HG02759 (cell line): Measurements from ENCODE around the gene ABCB10.
A peak's percentile ranks its signal among the peaks of the same experiment; 100 is the strongest.
"Not testable (repeated sequence)": the region's sequence is repeated elsewhere in the genome, so short reads cannot be mapped to it uniquely, and the experiment has no call there.

Experiments used
- ATAC-seq: cut with Tn5 transposase; IDR thresholded peaks from one replicate; pipeline ENCODE4 v1.9.1; 2021; ENCODE audit warnings: mild to moderate bottlenecking, moderate library complexity; ENCODE audit not compliant: unreplicated experiment

ABCB10 gene

DNA sequence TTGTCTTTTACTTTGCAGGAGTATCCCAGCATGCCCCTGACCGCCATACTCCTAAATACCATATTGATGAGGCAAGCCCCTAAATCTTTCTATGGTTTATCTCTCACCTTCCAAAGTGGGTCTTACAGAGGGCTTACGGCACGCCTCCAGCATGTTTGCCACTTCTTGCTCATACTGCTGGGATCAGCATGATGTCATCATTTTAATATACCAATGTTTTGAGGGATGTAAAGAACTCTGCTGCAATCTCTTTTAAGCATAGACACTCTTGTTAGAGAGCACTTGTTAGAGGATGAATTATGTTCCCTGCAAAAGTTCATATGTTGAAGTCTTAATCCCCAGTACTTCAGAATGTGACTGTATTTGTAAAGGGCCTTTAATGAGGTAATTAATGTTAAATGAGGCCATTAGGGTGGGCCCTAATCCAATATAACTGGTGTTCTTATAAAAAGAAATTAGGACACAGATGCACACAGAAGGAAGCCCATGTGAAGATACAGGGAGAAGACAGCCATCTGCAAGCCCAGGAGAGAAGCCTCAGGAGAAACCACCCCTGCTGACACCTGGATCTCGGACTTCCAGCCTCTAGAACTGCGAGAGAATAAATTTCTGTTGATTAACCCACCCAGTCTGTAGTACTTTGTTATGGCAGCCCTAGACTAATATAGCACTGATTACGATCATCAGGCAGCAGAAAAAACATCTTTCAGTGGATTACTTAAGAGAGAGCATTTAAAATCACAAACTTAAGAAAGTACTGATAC lies 16.4 kb upstream of the ABCB10 start:
- no peak for ATAC-seq

DNA sequence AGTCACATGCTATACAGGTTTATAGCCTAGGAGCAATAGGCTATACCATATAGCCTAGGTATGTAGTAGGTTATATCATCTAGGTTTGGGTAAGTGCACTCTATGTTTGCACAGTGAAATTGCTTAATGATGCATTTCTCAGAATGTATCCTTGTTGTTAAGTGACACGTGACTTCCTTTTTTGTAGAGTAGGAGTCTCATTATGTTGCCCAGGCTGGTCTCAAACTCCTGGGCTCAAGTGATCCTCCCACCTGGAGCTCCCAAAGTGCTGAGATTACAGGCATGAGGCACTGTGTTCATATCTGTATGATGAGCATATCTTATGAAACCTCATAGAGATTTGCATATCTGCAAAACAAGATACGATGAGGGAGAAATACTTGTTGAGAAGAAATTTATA lies 13.8 kb upstream of the ABCB10 start:
- ATAC-seq, result no peak

DNA sequence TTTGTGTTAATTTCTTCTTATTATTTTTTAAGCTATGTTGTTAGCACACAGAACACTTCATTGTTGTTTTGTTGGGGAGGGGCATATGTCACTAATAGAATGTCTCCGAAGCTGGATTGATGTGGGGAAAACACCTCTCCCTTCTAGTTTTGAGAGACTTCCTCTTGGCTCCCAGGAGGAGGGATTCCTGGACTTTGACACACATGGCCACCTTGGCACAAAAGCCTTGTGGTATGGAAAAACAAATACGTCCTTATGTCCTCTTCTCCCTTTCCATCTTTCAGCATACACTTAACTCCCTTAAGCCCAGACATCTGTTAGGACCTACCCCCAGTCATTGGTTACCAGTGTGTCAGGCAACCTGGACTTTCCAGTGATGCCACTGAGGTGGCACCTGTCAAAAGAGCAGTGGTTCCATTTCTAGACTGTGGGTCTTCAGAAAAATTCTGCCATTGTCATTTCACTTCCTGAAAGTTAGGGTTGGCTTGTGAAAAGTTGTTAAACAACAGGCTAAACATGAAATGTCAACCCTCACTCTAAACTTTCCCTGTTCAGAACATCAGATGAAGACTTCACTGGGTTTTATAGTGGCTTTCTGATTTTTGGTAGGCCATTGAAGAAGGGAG lies 12.5 kb upstream of the ABCB10 start:
- ATAC-seq, result no peak

DNA sequence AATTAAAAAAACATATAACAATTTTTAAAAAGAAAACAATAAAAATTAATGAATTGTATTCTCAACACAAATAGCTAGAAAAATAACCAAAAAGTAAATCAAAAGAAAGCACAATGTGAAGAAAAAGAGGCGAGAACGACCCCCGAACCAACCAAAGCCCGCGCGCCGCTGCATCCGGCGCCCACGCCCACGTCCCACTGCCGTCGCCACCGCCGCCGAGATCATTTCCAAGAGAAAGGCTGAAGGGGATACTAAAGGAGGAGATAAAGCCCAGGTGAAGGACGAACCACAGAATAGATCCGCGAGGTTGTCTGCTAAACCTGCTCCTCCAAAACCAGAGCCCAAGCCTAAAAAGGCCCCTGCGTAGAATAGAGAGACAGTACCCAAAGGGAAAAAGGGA lies 11.8 kb upstream of the ABCB10 start:
- no peak for ATAC-seq

DNA sequence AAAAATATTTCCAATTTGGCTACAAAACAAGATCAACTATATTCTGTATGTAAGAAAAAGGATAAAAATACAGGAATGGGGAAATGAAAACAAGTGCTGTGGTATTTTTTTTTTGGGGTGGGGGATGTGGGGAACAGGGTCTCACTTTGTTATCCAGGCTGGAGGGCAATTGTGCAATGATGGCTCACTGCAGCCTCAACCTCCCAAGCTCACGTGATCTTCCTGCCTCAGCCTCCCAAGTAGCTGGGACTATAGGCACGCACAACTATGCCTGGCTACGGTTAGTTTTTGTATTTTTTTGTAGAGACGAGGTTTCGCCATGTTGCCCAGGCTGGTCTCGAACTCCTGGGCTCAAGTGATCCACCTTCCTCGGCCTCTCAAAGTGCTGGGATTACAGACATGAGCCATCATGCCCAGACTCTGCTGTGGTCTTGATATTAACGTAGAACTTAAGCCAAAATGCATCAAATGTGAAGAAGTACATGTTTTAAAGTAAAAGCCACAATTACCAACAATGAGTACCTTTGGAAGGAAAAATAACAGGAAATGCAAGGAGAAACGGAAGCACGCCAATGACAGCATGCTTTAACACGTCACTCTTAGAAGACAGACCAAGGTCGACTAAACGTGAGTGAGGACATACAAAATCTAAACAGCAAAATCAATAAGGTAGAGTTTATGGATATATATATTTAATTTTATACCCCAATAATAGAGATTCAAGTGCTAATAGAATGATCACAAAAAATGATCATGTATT lies 8.8 kb upstream of the ABCB10 start:
- no peak for ATAC-seq

DNA sequence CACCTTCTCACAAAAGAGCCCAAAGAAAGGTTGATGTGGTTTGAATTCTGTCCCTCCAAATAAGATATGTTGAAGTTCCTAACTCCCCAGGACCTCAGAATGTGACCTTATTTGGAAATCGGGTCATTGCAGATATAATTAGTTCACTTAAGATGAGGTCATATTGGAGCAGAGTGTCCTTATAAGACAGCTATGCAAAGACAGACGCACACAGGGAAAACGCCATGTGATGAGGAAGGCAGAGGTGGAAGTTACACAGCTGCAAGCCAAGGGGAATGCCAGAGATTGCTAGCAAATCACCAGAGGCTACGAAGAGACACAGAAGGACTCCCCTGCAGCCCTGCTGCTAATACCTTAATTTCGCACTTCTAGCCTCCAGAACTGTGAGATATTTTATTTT lies 5.2 kb upstream of the ABCB10 start:
- ATAC-seq, result no peak

DNA sequence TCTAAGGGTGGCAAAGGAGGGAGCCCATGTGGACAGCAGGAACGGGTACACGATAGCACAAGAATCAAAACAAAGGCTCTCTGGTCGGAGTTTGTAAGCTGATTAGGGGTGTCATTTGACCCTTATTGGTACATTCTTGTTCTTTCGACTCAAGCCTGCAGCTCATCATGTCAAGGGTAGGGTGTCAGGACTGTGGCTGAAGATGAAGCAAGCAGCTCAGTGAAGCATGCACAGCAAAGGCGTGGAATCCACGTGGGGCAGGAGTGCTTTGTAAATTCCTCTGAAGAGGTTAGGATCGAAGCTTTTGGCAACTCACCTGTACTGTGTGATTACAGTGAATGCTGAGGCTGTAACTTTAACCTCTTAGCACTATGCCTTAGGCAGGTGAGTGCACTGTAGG lies 4.7 kb upstream of the ABCB10 start:
- no peak for ATAC-seq

DNA sequence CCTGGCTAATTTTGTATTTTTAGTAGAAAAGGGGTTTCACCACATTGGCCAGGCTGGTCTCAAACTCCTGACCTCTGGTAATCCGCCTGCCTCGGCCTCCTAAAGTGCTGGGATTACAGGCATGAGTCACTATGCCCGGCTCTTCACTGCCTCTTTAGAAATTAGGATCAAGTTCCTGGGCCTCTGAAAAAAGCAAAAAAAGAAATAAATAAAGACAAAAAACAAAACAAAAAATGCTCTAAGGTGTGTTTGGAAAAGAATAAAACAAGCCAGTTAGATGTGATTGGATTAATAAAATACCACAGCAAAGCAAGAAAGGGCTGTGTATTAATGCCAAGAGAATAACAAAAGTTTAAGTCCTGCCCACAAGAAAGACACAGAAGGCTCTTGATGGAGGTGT lies 4.2 kb upstream of the ABCB10 start:
- no peak for ATAC-seq

DNA sequence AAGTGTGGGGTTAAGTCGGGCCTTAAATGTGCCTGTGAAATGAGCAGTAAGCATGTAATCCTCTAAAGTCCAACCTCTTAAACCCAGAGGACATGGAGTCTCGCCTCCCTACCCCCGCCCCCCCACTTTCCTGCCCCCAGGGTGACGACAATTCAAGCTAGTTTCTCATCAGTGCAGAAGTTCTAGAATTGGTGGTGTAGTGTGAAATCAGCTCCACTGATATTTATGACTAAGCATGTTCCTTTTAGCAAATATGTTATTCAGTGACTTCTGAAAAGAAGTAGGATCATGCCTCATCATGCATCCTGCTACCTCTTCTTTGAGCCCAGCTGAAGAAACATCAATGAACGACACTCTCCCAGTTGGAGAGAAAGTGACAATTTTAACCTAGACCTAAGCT lies 2.6 kb upstream of the ABCB10 start:
- ATAC-seq, result no peak

DNA sequence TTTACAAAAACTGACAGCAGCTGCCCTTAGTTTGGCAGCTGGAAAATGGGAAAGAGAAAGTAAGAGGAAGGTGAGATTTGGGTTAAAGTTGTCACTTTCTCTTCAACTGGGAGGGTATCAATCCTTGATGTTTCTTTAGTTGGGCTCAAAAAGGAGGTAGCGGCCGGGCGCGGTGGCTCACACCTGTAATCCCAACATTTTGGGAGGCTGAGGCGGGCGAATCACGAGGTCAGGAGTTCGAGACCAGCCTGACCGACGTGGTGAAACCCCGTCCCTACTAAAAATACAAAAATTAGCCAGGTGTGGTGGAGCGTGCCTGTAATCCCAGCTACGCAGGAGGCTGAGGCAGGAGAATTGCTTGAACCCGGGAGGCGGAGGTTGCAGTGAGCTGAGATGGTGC lies 1.6 kb upstream of the ABCB10 start:
- ATAC-seq, result not testable (repeated sequence)

DNA sequence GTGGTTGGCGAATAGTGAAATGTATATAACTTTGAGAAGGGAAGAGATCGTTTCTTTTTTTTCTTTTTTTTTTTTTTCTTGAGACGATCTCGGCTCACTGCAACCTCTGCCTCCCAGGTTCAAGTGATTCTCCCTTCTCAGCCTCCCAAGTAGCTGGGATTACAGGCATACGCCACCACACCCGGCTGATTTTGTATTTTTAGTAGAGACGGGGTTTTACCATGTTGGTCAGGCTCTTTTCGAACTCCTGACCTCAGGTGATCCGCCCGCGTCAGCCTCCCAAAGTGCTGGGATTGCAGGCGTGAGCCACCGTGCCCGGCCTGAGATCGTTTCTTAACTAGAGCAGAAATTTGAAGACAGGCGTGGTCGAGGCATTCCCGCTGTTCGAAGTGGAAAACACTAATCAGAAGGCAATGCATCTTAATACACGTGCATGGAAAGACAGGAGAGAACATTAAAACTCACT lies 862 bp upstream of the ABCB10 start:
- ATAC-seq, result not testable (repeated sequence)

DNA sequence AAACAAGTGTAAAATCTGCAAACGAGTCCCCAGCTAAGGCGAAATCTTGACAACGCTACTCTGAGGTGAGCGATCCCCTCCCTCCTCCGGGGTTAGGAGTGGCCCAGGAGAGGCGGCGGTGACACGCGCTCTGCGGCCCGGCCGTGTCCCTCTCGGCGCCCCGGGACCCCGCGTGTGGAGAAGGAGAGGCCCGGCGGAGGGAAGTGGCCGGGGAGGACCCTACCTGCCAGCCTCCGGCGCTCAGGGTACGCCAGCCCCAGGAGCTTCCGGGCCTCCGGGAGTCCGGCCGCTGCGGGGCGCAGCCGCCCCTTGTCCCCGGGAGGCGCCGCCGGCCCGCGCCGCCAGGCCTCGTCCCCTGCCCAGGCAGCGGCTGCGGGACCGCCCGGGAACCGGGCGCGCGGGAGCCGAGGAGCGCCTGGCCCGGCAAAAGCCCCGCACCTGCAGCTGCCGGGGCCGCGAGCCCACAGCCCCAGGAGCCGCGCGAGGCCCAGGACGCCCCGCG lies 543 bp downstream of the ABCB10 start:
- peak; percentile 34 for ATAC-seq

DNA sequence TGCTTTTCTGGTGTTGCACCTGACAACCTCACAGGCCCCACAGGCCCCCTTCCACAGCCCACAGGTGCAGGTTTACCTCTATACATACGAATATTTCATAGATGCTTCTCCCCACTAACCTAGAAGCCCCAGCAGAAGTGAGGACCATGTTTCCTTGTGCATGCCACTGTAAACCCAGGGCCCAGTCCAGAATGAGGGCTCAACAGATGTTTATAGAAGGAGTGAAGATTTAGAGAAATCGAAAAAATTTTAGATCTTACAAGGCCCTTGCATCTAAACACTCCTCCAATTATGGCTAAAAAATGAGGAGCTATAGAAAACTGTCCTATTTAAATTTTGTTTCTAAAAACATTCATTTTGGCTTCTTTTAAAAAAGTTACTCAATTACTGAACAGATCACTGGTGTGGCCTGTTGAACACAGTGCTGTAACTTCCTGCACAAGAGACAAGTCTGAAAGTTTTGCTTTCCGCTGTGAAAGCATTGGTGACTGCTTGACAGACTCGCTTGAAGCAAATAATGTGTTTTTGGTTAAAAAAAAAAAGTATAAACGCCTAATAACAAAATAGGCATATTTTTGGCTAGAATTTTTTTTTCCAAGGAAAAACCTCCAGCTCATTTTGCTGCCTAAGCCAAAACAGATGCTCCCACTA lies 1.2 kb downstream of the ABCB10 start:
- no peak for ATAC-seq

DNA sequence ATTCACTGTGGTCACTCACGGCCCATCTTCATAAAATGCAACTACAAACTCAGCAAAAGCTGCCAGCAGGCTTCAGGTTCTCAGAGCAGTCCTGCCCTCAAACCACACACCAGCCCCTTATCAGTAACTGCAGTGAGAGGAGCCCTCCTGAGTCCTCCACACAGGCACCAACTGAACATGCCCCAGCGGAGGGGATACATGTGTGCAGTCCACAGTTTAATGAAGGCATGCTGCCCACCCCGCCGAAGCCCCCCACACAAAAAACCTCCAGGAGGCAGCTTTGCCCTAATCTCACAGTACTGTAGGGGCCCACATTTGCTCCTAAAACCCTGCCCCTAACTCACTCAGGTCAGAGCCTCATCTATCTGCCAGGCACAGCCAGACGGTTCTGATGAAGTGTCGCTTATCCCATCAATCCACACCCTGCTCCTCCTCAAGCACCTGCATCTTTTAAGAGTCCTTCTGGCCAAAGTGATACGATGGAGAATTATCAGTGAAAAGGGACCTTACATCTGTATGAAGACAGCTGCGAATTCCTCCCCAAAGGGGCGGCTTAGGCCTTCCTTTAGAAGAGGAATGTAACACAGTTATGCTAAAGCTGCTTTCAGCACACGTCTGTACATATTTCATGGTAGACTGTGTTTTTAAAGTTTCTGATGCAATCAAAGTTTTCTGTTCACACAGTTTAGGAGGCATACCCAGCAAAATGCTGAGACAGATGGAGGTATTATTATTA lies 3.5 kb downstream of the ABCB10 start:
- ATAC-seq, result no peak

DNA sequence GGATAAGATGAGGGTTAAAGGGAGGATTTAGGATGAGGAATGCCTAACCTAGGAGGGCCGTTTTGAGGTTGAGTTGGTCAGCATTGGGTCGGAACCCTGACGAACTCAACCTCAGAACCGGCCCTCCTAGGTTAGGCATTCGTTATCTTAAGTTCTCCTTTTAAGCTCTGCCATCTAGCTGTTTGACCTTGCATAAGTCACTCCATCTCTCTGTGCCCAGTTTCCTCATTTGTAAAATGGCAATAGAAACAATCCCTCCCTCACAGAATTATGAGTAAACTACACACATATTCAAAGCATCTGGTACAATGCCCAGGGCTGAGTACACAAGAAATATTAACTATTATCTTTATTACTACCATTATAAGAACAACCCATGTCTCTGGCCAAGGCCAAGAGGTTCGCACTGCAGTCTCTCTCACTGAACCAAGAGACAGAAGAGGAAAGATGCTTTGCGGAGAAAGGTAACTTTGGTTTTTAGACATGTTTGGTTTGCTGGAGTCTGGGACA lies 4.8 kb downstream of the ABCB10 start:
- no peak for ATAC-seq

DNA sequence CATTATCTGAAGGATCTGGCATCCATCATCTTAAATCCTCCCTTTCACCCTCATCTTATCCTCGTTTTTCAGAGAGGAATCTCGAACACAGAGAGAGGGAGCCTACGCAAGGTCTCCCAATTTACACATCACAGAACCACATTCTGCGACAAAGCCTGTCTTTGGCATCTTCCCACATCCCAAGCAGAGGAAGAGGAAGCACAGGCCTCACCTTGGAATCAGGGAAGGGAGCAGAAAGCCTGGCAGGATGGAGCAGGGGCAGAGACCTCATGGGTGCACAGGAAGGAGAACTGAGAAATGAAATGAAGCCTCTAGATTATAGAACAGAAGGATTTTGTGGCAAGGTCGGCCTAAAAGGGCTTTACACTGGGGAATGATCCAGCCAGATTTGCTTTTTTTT lies 5.8 kb downstream of the ABCB10 start:
- ATAC-seq, result no peak

DNA sequence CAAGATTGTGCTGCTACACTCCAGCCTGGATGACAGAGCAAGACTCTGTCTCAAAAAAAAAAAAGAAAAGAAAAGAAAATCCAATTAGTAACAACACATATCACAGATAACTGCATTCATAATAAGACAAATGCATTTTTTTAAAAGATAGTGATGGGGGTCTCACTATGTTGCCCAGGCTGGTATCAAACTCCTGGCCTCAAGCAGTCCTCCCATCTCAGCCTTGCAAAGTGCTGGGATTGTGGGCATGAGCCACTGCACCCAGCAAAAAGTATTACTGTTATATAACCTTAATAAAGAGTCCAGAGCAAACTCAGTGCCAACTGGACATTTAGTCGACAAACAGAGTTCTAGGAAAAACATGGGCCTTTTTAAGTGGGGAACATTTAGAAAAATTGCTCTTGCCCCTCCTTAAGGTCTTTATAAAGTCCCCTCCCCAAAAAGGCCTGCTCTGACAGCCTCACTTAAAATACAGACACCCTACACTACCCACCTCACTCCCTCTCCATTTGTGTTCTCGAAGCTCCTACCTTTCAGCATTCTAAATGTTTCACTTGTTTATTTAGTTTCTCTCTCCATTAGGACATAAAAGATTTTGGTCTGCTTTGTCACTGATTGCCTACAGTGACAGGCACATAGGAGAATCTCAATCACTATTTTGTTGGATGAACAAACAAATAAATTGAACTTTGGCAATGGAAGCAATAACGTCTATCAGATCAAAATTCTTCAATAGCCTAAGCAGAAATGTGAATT lies 7.5 kb downstream of the ABCB10 start:
- ATAC-seq, result no peak

DNA sequence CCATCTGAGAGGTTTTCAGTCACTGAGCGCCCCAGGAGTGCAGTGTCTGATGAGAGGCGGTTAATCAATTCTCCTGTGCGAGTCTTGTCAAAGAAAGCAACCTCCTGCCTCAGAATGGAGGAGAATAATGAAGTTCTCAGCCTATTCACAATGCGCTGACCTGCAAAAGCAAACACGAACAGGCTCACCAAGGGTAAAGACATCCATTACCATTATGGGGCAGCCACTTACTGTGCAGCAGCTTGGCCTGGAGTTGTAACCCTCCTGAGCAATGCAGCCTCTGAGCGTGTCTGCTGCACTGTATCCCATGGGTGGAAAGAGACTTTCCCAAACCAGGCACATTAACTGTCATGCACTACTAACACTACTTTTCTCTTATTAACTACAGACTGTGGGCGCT lies 11.0 kb downstream of the ABCB10 start:
- ATAC-seq, result no peak

DNA sequence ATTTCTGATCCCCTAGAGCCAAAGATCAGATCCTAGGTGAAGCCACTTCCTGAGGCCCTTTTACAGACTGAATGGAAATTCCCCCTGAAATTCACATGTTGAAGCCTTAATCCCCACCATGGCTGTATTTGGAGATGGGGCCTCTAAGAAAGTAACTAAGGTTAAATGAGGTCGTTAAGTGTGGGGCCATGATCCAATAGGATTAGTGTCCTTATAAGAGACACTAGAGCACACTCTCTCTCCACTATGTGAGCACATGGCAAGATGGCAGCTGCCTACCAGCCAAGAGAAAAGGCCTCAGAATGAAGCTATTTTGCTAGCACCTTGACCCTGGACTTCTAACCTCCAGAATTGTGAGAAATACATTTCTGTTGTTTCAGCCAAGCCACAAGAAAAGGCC lies 13.9 kb downstream of the ABCB10 start:
- ATAC-seq, result no peak
